GM12878 (cell line): ENCODE results near the gene NAALADL2.

Experiments used
- E2F8 ChIP-seq: fragments of 450-650 bp; IDR thresholded peaks from 2 replicates; pipeline ENCODE4 v1.6.1; 2018; ENCODE audit warnings: mild to moderate bottlenecking, low read depth, moderate library complexity; ENCODE audit not compliant: partially characterized antibody
- TCF7 ChIP-seq: IDR thresholded peaks from 2 replicates; pipeline ENCODE4 v1.6.1; 2014; ENCODE audit warnings: antibody characterized with exemption, borderline replicate concordance

- TF ChIP-seq TCF7 (no peak), E2F8 (no peak)
These were observed 291.8 kb downstream of the NAALADL2 start for GRCh38 chr3:175150812-175151401.
